ENCODE data around the gene ZFAND3.

GRCh38 chr6:38187811-38188590 is 368.5 kb downstream of the ZFAND3 start:
- TF ChIP-seq CTCF (IDR thresholded peaks at IDR 0.05) (no peak), EZH2 (IDR thresholded peaks at IDR 0.05; ENCODE audit: borderline replicate concordance, insufficient read depth, low read depth, low read length, poor library complexity, severe bottlenecking) (no peak)
